ENCODE data around the gene DOCK2.
A peak's percentile ranks its signal among the peaks of the same experiment; 100 is the strongest.

Gene DOCK2

GRCh38 chr5:169980418-169981053 is 343.5 kb downstream of the DOCK2 start, which contains the start of gene INSYN2B:
INSYN2B (minus strand) TSS chr5:169980495; CDS start chr5:169883898, 96,597 bp downstream.
- TF ChIP-seq CTCF (IDR thresholded peaks at IDR 0.05; ENCODE audit: low read depth, low read length) = peak; percentile 65
- peak; percentile 93 to 96 for DNase-seq (ENCODE audit: low read depth in 2 of 2)
- H3K4me3 ChIP-seq (replicated peaks in 1 of 2; ENCODE audit: low read depth in 2 of 2, low read length in 2 of 2) = peak within 1 kb of the TSS; percentile 38 to 70

GRCh38 chr5:169988206-169988605 is 351.1 kb downstream of the DOCK2 start:
- H3K4me3 ChIP-seq (replicated peaks in 1 of 2; ENCODE audit: low read depth in 2 of 2, low read length in 2 of 2) = no peak overlapping the region
- no peak for DNase-seq (ENCODE audit: low read depth in 2 of 2)
- no peak for TF ChIP-seq CTCF (IDR thresholded peaks at IDR 0.05; ENCODE audit: low read depth, low read length)

- H3K4me3 ChIP-seq (replicated peaks in 1 of 2; ENCODE audit: low read depth in 2 of 2, low read length in 2 of 2) = no peak overlapping the region
- no peak for TF ChIP-seq CTCF (IDR thresholded peaks at IDR 0.05; ENCODE audit: low read depth, low read length)
- peak; percentile 48 to 78 for DNase-seq (ENCODE audit: low read depth in 2 of 2)
These were observed 351.9 kb downstream of the DOCK2 start for GRCh38 chr5:169988947-169989346.

GRCh38 chr5:169989365-169989764 is 352.3 kb downstream of the DOCK2 start:
- no peak overlapping the region for H3K4me3 ChIP-seq (replicated peaks in 1 of 2; ENCODE audit: low read depth in 2 of 2, low read length in 2 of 2)
- peak in 1 of 2 donors; percentile 19 for DNase-seq (ENCODE audit: low read depth in 2 of 2)
- TF ChIP-seq CTCF (IDR thresholded peaks at IDR 0.05; ENCODE audit: low read depth, low read length) = no peak

- TF ChIP-seq CTCF (IDR thresholded peaks at IDR 0.05; ENCODE audit: low read depth, low read length) = no peak
- DNase-seq (ENCODE audit: low read depth in 2 of 2) = no peak
- no peak overlapping the region for H3K4me3 ChIP-seq (replicated peaks in 1 of 2; ENCODE audit: low read depth in 2 of 2, low read length in 2 of 2)
These were observed 354.2 kb downstream of the DOCK2 start for GRCh38 chr5:169991115-169991869.

GRCh38 chr5:169992789-169993484 is 355.9 kb downstream of the DOCK2 start:
- no peak for DNase-seq (ENCODE audit: low read depth in 2 of 2)
- TF ChIP-seq CTCF (IDR thresholded peaks at IDR 0.05; ENCODE audit: low read depth, low read length) = no peak
- H3K4me3 ChIP-seq (replicated peaks in 1 of 2; ENCODE audit: low read depth in 2 of 2, low read length in 2 of 2) = no peak overlapping the region

Data from cardiac fibroblast (primary cell).